OCI-LY3 (cell line): ENCODE results near the gene SKA1.

Source experiments
- H2AFZ ChIP-seq: fragments of 200-600, 300-600 bp; shearing (Covaris generic); 2 replicates; pipeline ENCODE4 v1.6.0; 2014; ENCODE audit warnings: antibody characterized with exemption, low read depth, low read length
- H3K27ac ChIP-seq: fragments of 200-600, 300-600 bp; sonication (generic); 2 replicates; pipeline ENCODE4 v1.5.1; 2014; ENCODE audit warnings: mild to moderate bottlenecking, low read length, moderate library complexity, mixed read lengths
- H3K27me3 ChIP-seq: fragments of 200-600, 300-600 bp; sonication (generic); 2 replicates; pipeline ENCODE4 v1.6.1; 2014; ENCODE audit warnings: low read depth, low read length, mixed read lengths
- H3K36me3 ChIP-seq: fragments of 200-600, 300-600 bp; sonication (generic); replicated peaks from 2 replicates; pipeline ENCODE3; 2014; ENCODE audit warnings: low read depth, low read length, mixed read lengths
- H3K4me1 ChIP-seq: fragments of 300-600, 200-600 bp; sonication (generic); 2 replicates; pipeline ENCODE4 v1.6.1; 2014; ENCODE audit warnings: low read length, mixed read lengths
- H3K4me2 ChIP-seq: fragments of 200-600, 300-600 bp; sonication (generic); 2 replicates; pipeline ENCODE4 v1.6.1; 2014; ENCODE audit warnings: low read length, mixed read lengths
- H3K4me3 ChIP-seq: fragments of 300-600, 200-600 bp; sonication (generic); 2 replicates; pipeline ENCODE4 v1.5.1; 2014; ENCODE audit warnings: antibody characterized with exemption, mild to moderate bottlenecking, low read length, moderate library complexity
- H3K79me2 ChIP-seq: fragments of 300-600, 200-600 bp; shearing (Covaris generic); 2 replicates; pipeline ENCODE4 v1.6.1; 2014; ENCODE audit warnings: mild to moderate bottlenecking, low read length, mixed read lengths
- H3K9ac ChIP-seq: fragments of 300-600, 200-600 bp; shearing (Covaris generic); 2 replicates; pipeline ENCODE4 v1.6.0; 2014; ENCODE audit warnings: mild to moderate bottlenecking, low read length, moderate library complexity
- H3K9me3 ChIP-seq: fragments of 200-600, 300-600 bp; shearing (Covaris generic); 2 replicates; pipeline ENCODE4 v1.6.1; 2014; ENCODE audit warnings: low read length, mixed read lengths; ENCODE audit not compliant: insufficient read depth
- H4K20me1 ChIP-seq: fragments of 200-600, 300-600 bp; sonication (generic); 2 replicates; pipeline ENCODE4 v1.6.1; 2016; ENCODE audit warnings: low read length, mixed read lengths; ENCODE audit not compliant: insufficient read depth
- EZH2phosphoT487 ChIP-seq: fragments of 200-600 bp; shearing (Covaris generic); IDR thresholded peaks from 2 replicates; pipeline ENCODE4 v1.6.1; 2018; ENCODE audit warnings: antibody characterized with exemption, mixed run types, low read depth
- TF ChIP-seq, protein P1 (sequence below): fragments of 200-600, 300-600 bp; sonication (generic); IDR thresholded peaks from 2 replicates; pipeline ENCODE4 v1.5.1; 2014; ENCODE audit warnings: antibody characterized with exemption, low read length, low read depth

Gene SKA1

GRCh38 chr18:50334546-50335152, 40.2 kb upstream of the SKA1 start:
- H3K9me3 ChIP-seq: peaks cover 9% of the 10 kb centered on the region; the same call in 1 of the 2 replicates
- TF ChIP-seq, protein P1, sequence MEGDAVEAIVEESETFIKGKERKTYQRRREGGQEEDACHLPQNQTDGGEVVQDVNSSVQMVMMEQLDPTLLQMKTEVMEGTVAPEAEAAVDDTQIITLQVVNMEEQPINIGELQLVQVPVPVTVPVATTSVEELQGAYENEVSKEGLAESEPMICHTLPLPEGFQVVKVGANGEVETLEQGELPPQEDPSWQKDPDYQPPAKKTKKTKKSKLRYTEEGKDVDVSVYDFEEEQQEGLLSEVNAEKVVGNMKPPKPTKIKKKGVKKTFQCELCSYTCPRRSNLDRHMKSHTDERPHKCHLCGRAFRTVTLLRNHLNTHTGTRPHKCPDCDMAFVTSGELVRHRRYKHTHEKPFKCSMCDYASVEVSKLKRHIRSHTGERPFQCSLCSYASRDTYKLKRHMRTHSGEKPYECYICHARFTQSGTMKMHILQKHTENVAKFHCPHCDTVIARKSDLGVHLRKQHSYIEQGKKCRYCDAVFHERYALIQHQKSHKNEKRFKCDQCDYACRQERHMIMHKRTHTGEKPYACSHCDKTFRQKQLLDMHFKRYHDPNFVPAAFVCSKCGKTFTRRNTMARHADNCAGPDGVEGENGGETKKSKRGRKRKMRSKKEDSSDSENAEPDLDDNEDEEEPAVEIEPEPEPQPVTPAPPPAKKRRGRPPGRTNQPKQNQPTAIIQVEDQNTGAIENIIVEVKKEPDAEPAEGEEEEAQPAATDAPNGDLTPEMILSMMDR: no peak
- TF ChIP-seq EZH2phosphoT487: no peak
- H3K9ac ChIP-seq: no peak overlapping the region
- H3K27me3 ChIP-seq: peaks cover 79% of the 10 kb centered on the region
- peaks cover 8% of the 10 kb centered on the region for H3K36me3 ChIP-seq
- no peak overlapping the region for H2AFZ ChIP-seq
- peaks cover 34% of the 10 kb centered on the region for H3K4me1 ChIP-seq
- peak overlapping the region; percentile 45 for H3K4me2 ChIP-seq
- peak overlapping the region; percentile 12 for H3K4me3 ChIP-seq
- no peaks in the 10 kb centered on the region for H4K20me1 ChIP-seq
- H3K27ac ChIP-seq: no peak overlapping the region
- H3K79me2 ChIP-seq: no peaks in the 10 kb centered on the region

- Histone ChIP-seq H3K27ac (no peak overlapping the region), H2AFZ (no peak overlapping the region), H3K4me1 (peaks cover 34% of the 10 kb centered on the region), H3K36me3 (peaks cover 6% of the 10 kb centered on the region), H3K4me2 (peak overlapping the region; percentile 4; the same call in 1 of the 2 replicates), H3K9me3 (no peaks in the 10 kb centered on the region), H3K4me3 (no peak overlapping the region), H3K9ac (no peak overlapping the region), H4K20me1 (no peaks in the 10 kb centered on the region), H3K79me2 (no peaks in the 10 kb centered on the region), H3K27me3 (peaks cover 65% of the 10 kb centered on the region)
- TF ChIP-seq, protein P1: no peak
- TF ChIP-seq EZH2phosphoT487: no peak
These were observed 36.7 kb upstream of the SKA1 start for GRCh38 chr18:50338122-50338521.

- no peak for TF ChIP-seq EZH2phosphoT487
- TF ChIP-seq, protein P1: no peak
- H3K79me2 ChIP-seq: no peaks in the 10 kb centered on the region
- no peak overlapping the region for H3K9ac ChIP-seq
- no peak overlapping the region for H2AFZ ChIP-seq
- H3K4me2 ChIP-seq: no peak overlapping the region
- no peaks in the 10 kb centered on the region for H3K9me3 ChIP-seq
- H3K27ac ChIP-seq: no peak overlapping the region
- peaks cover 30% of the 10 kb centered on the region for H3K4me1 ChIP-seq
- no peaks in the 10 kb centered on the region for H4K20me1 ChIP-seq
- H3K36me3 ChIP-seq: peaks cover 3% of the 10 kb centered on the region
- H3K4me3 ChIP-seq: no peak overlapping the region
- peaks cover 59% of the 10 kb centered on the region for H3K27me3 ChIP-seq
These were observed 36.1 kb upstream of the SKA1 start for GRCh38 chr18:50338715-50339114.

DNA sequence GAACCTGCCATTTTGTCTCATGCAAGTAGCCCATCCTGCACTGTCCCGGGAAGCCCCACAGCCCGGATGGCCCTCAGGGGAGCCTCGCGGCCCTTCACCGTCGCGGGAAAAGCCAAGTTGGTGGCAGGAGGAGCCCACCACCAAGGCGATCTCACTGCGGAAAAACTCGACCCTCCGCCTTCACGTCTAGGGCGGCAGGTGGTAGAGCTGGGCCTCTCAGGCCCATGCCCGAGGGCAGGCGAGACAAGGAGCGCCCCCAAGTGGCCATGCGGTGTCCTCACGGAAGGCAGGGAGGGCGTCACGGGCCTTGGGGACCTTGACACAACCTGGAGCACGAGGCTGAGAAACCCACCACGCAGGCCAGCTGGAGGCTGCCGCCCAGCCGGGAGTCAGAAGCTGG, 34.8 kb upstream of the SKA1 start:
- Histone ChIP-seq H3K27ac (no peak overlapping the region), H3K4me3 (no peak overlapping the region), H3K36me3 (no peaks in the 10 kb centered on the region), H3K4me2 (no peak overlapping the region), H3K9me3 (no peaks in the 10 kb centered on the region), H3K27me3 (peaks cover 54% of the 10 kb centered on the region), H2AFZ (no peak overlapping the region), H3K4me1 (peaks cover 16% of the 10 kb centered on the region), H3K79me2 (no peaks in the 10 kb centered on the region), H3K9ac (no peak overlapping the region), H4K20me1 (no peaks in the 10 kb centered on the region)
- no peak for TF ChIP-seq EZH2phosphoT487
- TF ChIP-seq, protein P1: peak; percentile 57
